GM13977 (cell line): ENCODE measurements around the gene JAG2.

Source experiments
- DNase-seq: peaks from one replicate; pipeline ENCODE4 v3.0.0; 2012; ENCODE audit warnings: low spot score
- in situ Hi-C: fragments of 300-500 bp; cut with MboI; formaldehyde crosslinking; loops from one replicate; pipeline ENCODE4 v1.12.0; 2022; ENCODE audit warnings: low sequenced_read_pairs, low pct_unique_long_range_greater_than_20kb, mixed read lengths, inconsistent platforms; ENCODE audit not compliant: unreplicated experiment
- TF ChIP-seq, protein P1 (sequence below): IDR thresholded peaks from 2 replicates; pipeline ENCODE4 v1.5.1; 2012; ENCODE audit warnings: mild to moderate bottlenecking, control low read depth; ENCODE audit not compliant: insufficient read depth; ENCODE audit errors: extremely low read depth, missing control alignments

Gene JAG2

DNA sequence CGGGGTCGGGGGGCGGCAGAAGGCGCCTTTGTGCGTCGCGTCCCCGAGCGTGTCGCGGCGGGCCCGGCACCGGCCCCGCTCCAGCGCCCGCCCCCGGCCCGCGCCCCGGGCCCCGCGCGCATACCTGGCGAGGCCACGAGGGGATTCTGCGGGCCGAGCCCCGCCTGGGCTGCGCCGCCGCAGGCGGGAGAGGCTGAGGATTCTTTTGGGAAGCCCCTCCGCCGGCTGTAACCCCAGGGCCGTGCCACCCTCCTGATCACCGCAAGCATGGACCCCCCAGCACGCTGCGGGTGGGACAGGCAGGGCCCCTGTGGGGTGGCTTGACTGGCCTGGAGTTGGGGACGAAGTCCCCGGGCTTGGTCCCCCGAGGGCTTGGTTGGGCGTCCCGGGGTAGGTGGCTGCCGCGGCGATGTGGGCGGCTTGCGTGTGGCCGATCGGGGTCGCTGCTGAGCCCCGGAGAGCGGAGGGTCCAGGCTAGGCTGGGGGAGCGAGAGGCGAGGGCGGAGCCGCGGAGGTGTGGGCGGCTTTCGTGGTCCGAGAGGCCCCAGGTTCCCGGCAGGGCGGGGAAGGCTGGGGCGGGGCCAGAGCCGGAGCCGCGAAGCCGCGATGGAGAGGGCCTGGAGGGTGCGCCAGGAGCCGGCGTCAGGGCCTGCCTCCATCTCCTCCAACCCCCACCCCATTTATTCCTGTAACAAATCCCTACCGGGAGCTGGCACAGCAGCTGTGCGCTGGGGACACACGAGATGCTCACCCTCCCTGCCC, 75.0 kb downstream of the JAG2 start:
- in situ Hi-C loops: no loop called here
- DNase-seq: peak; percentile 91
- TF ChIP-seq, protein P1, sequence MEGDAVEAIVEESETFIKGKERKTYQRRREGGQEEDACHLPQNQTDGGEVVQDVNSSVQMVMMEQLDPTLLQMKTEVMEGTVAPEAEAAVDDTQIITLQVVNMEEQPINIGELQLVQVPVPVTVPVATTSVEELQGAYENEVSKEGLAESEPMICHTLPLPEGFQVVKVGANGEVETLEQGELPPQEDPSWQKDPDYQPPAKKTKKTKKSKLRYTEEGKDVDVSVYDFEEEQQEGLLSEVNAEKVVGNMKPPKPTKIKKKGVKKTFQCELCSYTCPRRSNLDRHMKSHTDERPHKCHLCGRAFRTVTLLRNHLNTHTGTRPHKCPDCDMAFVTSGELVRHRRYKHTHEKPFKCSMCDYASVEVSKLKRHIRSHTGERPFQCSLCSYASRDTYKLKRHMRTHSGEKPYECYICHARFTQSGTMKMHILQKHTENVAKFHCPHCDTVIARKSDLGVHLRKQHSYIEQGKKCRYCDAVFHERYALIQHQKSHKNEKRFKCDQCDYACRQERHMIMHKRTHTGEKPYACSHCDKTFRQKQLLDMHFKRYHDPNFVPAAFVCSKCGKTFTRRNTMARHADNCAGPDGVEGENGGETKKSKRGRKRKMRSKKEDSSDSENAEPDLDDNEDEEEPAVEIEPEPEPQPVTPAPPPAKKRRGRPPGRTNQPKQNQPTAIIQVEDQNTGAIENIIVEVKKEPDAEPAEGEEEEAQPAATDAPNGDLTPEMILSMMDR: peak; percentile 81

DNA sequence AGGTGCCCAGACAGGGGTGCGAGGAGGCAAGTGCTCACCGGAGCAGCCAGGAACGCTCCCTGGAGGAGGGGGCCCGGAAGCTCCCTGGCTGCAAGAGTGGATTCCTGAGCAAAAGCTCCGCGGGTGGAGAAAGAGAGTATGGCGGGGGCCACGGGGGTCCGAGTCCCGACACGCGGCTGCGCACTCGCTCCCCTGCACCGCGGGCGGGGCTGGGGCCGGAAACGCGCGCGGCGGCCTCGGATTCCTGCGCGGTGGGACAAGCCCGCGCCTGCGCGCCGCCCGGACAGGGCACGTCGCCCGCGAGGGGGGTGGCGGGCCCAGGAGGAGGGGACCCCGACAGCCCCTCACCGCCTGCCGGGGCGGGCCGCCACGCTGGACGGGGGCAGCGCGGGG, 75.5 kb downstream of the JAG2 start:
- peak; percentile 87 for DNase-seq
- in situ Hi-C loops: no loop called here
- TF ChIP-seq, protein P1: no peak

DNA sequence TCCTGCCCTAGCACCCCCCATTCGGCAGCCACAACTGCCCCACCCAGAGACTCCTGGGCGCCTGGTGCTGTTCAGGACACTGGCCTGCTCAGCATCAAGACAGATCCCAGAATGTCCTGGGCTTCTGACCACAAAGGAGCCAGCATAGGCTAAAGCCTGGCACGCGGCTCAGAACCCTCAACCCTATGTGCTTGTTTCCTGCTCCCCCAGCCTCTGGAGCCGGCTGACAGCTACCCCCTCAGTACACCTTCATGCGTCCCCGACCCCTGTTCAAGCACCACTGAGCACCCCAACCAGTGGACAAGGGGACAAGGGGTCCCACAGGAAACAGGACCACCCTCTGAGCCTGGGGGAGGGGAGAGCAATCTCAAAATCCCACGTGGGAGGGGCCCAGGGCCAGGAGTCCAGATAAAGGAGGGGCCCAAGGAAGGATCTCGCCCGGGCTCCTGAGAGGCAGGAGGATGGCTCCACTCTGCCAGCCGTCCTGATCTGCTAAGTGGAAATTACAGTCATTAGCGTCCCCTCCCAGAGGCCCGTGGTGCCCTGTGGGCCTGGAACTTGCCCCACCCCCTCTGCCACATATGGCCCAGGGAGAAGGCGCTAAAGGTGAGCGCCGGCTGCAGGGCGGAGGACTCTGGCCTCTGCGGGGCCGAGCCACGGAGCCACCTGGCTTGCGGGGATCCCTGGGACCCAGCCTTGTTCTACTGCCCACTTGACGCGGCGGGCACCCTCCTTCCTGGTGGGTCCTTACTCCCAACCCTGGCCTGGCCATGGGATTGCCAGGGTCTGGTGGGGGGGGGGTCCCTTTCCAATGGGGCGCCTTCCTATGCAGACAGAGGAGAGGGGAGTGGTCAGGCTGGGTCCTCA, 76.2 kb downstream of the JAG2 start:
- in situ Hi-C loops: no loop called here
- TF ChIP-seq, protein P1: no peak
- DNase-seq: no peak

DNA sequence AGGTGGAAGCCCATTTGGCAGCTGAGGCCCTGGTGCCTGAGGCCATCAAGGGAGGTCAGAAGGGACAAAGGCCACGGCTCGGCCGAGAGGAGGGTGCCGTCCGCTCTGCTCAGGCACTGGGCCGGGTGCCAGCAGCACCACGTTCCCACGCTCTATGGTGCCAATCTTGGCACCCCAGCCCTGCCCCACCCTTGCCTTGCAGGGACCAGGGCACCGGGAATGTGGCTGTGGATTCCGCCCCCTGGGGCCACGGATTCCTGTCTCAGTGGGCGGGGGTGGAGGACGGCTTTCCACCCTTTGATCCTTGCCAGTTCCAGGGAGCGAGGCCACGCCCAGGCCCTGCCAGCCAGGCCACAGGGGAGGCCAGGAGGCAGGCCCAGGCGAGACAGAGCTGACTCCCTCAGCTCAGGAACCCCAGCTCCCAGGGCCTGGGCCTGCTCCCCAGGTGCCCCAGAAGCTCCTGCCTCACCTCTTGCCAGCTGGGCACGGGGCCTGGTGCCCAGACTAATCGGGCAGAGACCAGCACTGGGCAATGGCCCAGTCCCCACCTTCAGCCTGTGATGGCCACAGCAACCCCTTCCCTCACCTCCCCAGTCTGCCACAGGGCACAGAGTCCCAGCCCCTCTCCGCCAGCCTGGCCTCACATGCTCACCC, 76.9 kb downstream of the JAG2 start:
- in situ Hi-C loops: no loop called here
- TF ChIP-seq, protein P1: no peak
- DNase-seq: no peak

DNA sequence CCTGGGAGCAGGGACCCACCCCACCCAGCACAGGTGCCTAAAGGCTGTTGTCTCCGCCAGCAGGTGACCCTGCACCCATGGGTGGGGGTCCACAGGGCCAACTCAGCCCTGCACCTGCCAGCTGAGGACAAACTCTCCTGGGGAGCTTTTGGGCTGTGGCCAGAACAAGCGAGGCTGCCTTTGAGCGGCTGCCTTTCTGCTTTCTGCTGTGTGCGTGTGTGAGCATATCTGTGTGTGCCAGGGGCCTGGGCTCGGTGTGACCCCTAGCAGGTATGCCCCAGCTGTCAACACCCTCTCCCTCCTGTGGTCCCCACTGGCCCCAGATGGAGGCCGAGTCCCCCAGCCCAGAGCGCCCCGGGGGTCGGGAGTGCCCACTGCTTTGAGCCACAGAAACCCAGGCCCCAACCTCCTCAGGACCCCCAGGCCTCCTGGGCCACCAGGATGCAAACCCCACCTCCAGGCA, 77.5 kb downstream of the JAG2 start:
- no peak for DNase-seq

More for the DNA sequence above, 77.5 kb downstream of the JAG2 start:
- TF ChIP-seq, protein P1: no peak
- in situ Hi-C loops: no loop called here
